Measurements from ENCODE around the gene PRM3.

- TF ChIP-seq CTCF (conservative IDR thresholded peaks at IDR 0.05 in 1 of 2, IDR thresholded peaks at IDR 0.05 in 1 of 2; ENCODE audit: low read depth in 1 of 2, low read length in 2 of 2) (no peak), EZH2 (IDR thresholded peaks at IDR 0.05; ENCODE audit: low read length, missing control alignments) (no peak)
Measured at GRCh38 chr16:11229432-11229831, 44.0 kb downstream of the PRM3 start.
